ENCODE data around the gene TTI1.

- TF ChIP-seq CTCF (IDR thresholded peaks at IDR 0.05) = no peak
- no peak for TF ChIP-seq ZFX (IDR thresholded peaks at IDR 0.05; ENCODE audit: borderline replicate concordance)
Measured at GRCh38 chr20:38036366-38036765, 3.1 kb upstream of the TTI1 start.

All from 22Rv1 (cell line).